HK-2 (cell line): ENCODE results near the gene EPHA4.
"Not testable (repeated sequence)": the region's sequence is repeated elsewhere in the genome, so short reads cannot be mapped to it uniquely, and the experiment has no call there.

Experiments
- DNase-seq: peaks from one replicate; pipeline ENCODE4 v3.0.0-alpha.2; 2018; ENCODE audit not compliant: unreplicated experiment

The EPHA4 gene

DNA sequence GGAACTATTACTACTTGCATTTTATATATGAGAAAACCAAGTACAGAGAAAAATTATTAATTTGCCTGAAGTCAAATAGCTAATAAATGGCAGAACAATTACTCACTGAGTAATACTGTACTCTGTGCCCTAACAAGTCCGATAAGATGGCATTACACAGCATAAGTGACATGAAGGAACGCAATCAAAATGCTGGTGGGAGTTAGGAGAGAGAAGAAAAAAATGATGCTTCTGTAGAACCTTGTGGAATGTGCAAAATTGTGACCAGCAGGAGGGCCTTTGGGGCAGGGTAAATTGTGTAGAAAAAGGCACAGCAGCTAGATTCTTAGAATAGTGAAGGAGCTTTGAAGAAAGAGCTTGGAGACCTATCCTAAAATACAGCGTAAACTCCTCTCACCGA is 32.9 kb downstream of the EPHA4 start:
- DNase-seq, result no peak

DNA sequence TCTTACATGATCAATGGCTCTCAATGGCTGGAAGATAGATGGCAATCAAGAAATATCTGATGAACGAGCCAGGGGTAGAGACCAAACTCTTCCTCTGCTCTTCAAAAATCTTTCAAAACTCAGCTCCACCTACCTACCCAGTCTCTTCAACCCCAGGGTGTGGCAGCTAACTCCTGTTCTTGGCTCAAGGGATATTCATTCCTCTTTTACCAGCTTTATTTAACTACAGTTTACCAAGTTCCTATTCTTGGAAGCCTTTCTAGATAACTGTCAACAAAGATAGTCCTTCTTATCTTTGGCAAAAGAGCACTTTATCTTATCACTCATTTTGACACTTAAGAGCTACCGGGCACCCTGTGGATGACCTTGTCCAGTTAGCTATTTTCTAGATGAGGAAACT is 36.3 kb downstream of the EPHA4 start:
- DNase-seq, result no peak

DNA sequence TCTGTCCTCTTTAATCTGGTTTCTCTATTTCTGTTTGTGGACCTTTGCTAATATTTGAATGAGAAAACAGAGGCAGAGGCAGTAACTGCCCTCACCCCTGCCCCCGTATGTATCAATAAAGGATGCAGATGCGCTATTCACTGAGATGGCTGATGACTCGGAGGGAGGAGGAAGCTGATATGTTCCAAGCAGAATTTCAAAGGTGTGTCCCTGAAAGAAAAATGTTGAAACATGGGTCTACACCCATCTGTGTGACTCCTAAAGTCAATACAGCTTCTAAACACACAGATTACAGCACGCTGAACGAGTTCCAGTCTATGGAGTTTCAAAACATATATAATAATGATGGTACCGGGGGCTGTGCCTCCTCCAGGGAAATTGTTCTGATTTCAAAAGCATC is 38.8 kb downstream of the EPHA4 start:
- no peak for DNase-seq

DNA sequence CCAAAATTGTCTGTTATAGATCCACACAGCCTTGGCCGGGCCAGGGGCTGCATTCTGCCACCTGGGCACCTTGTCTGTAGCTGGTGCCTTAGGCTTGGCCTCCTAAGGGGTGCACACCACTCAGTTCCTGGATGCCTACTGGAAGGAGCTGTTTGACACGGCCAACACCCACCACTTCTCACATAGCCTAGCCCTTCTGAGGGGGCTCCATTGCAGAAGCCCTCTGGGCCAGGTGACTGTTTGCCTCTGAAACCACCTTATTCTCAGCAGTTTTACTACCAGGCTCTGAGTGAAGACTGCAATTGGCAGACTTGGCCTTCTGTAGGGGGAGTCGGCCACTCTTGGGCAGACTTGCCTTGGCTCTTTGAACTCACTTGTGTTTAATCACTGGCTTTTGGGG is 39.5 kb downstream of the EPHA4 start:
- DNase-seq, result no peak

DNA sequence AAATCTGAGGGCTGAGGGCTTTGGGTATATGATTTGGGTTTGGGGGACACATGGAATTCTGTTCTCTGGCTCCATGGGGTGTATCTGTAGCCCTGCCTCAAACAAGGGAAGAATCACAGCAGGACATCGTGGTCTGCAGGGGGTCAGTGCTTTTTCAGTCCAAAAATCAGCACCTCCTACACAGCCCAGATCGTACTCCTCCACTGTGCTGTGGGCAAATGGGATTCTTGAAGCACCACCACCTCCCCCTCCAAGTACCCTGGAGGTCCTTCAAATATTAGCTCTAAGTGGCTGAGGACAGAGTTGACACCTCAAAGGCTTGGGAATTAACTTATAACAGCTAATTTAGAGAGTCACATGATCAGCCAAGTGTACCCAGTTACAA is 41.5 kb downstream of the EPHA4 start:
- no peak for DNase-seq

DNA sequence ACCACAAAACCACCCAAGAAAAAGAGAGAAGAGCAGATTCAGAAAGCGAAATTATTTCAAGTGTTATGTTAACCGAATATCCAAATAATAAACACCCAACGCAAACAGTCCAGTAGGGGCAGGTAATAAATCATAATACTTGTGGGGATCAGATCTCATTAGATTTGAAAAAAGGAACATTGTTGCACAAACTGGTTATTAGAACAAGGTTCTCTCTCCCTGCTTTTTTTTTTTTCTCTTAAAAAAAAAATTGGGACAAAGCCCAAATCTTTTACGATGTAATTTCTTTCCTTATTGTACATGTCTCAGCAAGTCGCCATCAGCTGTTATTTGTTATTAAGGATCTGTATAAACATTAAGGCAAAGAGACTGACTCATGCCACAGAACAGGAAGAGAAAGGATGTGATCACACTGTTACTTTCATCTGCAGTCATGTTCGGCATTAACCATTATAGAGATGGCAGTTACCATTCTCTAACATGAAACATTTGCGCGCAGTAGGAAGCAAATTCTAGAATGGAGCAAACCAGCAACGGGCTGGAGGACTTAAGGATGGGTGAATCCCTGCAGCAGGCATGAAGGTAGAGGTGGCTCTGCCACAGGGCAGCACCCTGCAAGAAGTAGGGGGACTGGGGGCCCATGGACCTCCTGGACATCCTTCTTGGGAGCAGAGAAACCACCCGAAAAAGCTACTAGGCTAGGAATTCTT is 42.0 kb downstream of the EPHA4 start:
- DNase-seq, result no peak

DNA sequence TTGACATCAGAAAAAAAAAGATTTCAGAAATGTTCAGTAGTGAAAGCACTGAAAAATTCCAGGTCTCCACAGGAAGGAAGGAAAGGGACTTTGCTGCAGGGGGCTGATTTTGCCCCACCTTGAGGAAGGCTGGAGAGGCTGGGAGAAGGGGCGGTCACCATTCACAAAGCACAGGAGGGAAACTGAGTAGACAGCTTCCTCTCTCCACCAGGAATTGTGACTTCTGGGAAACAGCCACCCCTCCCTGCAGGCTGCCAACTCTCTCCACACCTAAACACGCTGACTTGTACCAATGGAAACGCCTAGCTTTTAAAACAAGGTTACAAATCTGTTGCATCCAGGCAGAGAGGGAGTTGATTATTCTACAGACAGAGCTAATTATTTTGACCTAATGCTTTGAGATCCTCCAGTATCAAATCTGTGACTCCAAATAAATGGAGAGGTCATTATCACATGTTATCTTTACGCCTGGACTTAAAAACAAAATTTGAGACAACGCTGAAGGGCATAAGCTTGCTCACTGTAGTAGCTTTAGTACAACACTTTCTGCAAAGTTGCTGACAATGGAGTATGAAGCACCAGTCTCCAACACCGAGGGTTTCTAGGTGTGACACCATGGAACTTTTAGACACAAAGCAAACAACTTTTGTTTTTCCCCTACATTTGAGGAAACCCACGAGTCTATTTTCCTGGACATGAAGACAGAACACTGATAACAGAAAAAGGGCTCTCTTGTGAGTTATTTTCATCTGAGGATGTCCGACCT is 42.7 kb downstream of the EPHA4 start:
- no peak for DNase-seq

DNA sequence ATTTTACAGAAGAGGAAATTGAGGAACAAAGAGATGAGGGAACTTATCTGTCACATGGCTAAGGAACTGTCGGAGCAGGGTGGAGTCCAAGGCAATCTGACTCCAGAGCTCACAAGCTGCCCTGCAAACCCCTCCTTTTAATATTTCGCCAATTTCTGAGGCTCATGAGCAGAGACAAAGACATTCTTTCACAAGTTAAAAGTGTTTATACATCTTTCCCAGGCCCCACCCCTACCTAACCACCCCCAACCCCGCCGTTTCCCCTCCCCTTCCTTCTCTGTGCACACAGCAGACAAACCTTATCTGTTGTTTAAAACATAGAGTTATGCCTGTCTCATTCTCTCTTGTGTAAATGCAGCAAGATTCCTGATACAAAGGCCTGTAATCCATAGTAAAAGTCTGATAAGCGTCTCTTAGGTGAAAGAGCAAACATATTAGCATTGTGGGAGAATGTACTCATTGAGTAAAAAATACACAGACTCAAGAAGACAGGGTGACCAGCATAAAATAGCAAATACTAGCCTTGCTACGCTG is 44.3 kb downstream of the EPHA4 start:
- DNase-seq, result no peak

DNA sequence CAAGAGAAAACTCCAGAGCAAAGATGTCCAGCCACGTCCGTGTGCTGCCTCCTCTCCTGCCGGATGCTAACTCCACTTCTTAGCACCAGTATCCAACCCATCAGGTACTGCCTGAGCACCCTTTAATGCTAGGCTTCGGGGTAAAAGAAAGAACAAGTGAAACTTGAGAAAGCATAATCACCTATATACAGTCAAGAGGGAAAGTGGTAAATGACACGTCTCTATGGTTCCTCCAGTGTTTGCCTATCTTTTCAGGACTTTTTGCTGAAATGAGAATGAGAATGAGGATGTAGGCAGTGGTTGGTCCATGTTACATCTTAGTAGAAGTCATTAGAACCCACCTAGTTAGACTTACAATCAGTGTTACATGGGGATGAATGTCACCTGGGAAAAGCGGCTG is 47.9 kb downstream of the EPHA4 start:
- no peak for DNase-seq

DNA sequence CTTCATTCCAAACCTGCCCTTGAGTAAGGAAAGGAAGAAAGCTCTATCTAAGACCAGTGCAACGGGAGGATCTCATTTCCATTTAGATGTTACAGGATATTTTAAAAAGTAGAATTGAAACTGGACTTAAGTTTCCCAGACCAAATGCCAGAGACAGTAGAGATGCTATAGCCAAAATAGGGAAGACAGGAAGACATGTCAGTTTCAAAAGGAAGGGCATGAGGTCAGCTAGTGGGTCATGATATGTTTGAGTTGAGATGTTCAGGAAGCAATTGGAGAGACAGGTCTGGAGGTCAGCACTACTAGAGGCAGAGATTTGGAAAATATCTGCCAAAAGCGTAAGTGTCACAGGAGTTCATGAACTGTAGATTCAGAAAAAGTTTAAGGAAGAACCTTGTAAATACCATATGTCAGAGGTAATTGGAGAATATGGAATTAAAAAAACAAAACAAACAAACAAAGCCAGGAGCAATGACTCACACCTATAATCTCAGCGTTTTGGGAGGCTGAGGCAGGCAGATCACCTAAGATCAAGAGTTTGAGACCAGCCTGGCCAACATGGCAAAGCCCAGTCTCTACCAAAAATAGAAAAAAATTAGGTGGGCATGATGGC is 50.8 kb downstream of the EPHA4 start:
- DNase-seq, result no peak

DNA sequence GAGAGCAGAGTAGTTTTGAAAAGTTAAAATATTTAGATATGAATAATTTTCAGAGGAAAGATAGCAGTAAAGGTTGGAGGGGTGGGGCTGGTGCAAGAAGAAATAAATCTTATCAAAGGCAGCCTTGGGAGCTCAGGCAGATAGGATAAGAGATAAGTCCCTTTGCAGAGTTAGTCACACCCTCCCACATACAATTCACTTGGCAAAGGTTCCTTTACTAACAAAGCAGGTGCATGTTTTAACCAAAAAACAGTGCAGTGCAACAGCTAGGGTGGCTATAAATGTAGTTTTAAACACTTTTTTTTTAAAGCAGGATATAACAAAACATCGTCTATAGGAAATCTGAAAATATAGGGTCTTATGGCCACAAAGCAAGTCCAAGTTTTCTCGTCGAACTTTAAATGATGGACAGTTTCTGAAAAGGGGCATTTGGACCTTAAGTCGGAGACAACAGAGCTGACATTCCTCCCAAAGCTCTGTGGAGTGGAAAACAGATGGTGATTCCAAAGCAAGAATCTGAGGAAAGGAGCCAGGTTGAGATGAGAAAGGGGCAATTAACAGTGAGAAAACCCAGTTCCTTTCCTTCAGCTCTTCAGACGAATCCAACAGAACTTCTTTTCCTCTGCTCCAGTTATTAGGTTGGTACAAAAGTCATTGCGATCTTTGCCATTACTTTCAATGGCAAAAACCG is 53.0 kb downstream of the EPHA4 start:
- DNase-seq, result no peak

DNA sequence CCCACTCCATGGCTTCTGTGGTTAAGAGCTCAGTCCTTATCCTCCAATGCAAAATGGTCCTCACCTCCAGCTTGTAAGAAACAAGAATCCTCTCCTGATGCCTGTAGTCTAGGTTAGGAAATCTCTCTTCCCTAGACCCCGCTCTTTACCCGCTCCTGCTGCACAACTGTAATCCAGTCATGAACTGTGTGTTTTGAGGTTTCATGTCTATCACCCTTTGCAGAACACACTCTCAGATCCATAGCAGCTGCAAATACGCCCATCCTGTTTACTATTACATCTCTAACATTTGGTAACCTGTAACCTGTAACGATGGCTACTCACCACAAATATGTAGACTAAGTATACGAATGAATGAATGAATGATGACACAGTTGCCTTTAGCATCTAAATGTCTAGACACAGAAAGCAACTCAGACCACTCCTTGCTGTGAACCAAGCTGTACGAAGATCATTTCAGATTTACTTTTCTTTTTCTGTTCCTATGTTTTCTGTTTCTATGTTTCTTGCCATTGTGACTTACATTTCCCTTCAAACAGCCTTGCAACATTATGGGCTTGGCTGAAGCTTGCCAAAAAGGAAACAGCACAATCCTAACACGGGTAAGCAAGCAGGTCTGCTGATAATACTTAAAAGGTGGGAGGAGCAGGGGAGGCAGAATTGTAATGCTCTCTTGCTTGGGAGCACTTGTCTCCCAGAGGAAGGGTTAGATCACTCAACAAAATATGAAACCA is 53.7 kb downstream of the EPHA4 start:
- DNase-seq, result no peak

DNA sequence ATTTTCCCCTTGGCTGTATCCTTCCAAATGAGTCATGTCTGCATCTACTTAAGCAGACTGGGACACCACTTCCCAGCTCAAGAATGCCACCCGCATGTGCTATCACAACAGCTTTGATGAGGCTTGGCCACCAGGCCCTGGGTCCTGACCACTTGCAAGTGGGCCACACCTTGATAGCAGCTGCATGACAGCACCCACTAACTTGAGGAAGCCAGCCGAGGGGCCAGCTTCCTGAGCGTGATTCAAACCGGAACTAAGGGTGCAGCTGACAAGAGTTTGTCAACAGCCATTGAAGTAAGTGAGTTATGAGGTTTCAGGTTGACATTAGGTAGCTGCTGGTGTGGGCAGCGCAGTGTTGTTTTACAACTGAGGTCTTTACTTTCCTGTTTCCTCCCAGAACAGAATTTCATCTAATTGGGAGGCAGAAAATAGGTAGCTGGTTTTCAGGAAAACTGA is 54.4 kb downstream of the EPHA4 start:
- DNase-seq, result peak; percentile 41

DNA sequence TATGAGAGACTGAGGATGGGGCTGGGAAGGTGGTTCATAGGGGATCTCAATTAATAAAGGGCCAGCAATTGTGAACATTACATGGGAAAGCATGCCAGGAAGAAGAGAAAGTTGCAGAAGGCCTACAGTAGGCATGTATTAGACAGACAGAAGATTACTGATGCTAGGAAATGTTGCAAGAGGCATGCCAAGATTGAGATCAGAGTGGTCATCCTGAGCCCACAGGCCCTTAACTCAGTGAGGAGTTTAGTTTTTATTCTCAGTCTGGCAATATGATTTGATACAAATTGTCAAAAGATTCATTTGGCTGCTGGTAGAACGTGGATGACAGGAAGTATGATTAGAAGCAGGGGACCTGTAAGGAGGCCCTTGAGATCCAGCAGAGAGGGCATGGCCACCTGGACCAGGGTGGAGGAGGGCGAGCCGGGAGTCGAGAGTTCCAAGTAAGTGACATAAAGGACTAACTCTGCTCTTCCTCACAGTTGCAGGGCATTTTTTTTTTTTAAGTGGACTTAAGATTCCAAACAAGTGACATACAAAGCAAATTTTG is 54.9 kb downstream of the EPHA4 start:
- DNase-seq, result peak; percentile 11

DNA sequence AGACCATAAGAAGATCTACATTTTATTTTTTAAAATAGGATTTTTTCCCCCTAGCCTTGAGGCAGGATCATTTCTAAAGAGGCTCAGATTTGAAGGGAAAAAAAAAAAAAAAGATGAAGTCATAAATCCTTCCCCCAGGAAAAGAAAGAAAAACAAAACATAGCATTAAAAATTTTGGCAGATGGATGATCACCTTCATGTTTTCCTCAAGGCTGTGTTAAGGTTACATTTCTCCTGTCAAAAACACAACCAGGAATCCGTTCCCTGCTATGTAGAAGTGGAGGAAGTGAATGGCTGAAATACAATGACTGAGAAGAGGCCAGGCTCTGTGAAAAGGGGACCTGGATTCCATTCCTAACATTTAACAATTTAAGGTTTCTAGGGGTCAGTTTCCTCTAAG is 56.2 kb downstream of the EPHA4 start:
- DNase-seq, result no peak

DNA sequence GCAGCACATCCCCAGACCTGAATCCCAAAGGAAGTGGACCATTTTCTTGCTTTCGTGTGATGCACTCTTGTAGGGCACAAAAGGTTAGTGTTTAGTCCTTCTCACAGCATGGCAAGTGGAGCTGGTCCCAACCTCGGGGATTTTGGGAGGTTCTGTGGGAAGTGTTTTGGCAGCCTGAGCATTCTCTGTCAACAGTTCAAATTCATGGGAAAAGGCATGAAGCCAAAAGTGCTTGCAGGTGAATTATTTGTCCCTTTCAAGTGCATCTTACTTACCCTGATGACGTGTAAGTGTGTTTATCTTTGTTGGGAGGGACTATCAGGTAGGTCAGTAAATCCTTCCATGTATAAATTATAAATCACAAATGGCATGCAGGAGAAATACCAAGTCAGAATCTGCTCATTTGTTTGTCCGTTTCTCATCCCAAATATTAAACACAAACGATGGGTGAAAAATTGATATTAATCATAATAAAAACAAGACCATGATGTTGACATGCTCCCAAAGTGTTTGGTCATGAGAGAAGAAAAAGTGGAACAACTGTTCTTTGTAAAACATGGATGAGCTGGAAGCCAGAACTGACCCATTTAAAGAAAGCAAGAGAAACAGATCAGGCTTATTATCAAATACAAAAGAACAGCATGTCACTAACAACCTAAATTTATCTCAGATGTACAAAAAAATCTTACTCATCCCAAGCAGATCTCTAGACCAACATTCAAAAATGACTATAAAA is 57.6 kb downstream of the EPHA4 start:
- DNase-seq, result no peak

DNA sequence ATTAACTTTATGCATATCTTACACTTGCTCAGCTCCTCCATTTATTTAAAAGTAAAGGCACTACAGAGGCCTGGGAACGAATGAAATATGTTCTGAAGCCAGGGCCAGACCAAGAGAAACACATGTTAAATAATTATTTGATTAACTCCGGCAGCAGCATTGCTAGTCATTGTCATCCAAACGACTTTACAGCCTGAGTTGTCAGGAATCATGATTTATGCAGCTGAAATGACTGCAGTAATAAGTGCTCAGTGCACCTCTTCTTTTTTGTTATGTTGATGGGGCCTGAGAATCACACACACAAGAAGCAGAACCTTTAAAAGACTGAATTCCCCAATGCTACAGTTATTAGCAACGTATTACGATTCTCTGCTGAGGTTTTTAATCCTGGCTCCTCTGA is 58.9 kb downstream of the EPHA4 start:
- no peak for DNase-seq

DNA sequence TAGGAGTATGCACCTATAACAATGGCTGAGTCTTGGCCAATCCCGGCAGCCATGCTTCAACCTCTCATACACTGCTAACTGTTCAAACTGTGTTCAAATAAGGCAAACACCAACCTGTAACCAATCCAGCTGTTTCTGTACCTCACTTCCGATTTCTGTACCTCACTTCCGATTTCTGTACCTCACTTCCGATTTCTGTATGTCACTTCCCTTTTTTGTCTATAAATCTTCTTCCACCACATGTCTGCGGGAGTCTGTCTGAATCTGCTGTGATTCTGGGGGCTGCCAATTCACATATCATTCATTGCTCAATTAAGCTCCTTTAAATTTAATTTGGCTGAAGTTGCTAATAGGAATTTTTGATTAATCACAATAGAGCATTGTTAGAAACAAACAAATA is 60.8 kb downstream of the EPHA4 start:
- DNase-seq, result not testable (repeated sequence)

DNA sequence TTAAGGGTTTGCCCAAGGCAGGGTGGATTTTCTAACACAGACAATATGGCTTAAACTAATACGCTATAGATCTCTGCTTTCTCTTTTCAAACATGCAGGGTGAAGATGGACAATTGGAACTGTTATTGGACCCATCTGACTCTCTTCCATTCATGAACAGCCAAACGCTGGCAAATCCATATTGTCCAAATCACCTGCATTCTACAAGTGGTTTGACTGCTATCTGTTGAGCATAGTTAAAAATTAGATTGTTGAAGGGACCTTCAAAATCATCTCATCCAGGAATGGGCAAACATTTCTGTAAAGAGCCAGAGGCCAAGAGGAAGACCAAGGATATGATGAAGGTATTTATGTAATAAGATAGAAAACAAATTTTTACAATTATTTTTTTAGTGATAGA is 65.6 kb downstream of the EPHA4 start:
- no peak for DNase-seq

DNA sequence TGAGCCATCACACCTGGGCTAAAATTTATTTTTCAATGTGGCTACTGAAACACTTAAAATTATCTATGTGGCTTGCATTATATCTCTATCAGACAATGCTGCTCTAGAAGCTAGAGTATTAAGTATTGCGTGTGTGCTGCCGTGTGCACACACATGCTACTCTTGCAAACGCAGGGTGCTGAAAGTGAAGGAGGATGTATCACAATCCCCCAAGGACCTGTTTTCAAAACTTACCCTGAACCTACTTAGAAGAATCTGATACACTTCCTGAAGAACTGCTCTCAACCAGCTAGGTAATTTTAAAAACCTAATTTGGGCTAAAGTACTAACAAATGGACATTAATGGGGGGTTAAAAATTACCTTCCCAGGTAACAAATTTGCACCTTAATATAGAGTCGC is 66.5 kb downstream of the EPHA4 start:
- DNase-seq, result no peak

DNA sequence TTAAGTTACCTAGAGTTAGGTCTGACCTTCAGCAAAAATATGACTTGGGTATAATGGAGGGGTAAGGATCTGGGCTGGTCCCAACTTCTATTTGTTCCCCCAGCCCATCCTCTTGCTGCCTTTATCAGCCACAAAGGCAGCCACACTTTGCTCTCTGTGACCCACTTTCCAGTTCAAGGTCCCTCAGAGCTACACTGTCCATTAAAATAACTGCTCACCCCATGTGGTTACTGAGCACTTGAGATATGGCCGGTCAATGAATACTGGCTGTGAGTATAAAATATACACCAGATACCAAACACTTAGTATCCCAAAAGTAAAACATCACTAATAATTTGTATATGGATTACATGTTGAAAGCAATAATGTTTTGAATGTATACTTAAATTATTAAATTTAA is 67.2 kb downstream of the EPHA4 start:
- no peak for DNase-seq
